GM21786 (cell line): Measurements from ENCODE around the gene ZNF385A.

Experiments used
- ATAC-seq: cut with Tn5 transposase; IDR thresholded peaks from one replicate; pipeline ENCODE4 v1.9.1; 2021; ENCODE audit not compliant: unreplicated experiment

Gene ZNF385A

GRCh38 chr12:54376596-54376995, 7.9 kb downstream of the ZNF385A start:
- ATAC-seq: no peak

GRCh38 chr12:54375259-54375579, 9.3 kb downstream of the ZNF385A start:
- no peak for ATAC-seq

- ATAC-seq: no peak
Measured at GRCh38 chr12:54374562-54375258, 9.8 kb downstream of the ZNF385A start.

- ATAC-seq: no peak
Measured at GRCh38 chr12:54373649-54374561, 10.6 kb downstream of the ZNF385A start.

GRCh38 chr12:54372113-54372806, 12.3 kb downstream of the ZNF385A start:
- ATAC-seq: no peak

- no peak for ATAC-seq
Measured at GRCh38 chr12:54371328-54372112, 13.0 kb downstream of the ZNF385A start.

- ATAC-seq: no peak
Measured at GRCh38 chr12:54370171-54370730, 14.3 kb downstream of the ZNF385A start.

- ATAC-seq: no peak
Measured at GRCh38 chr12:54369597-54370131, 14.9 kb downstream of the ZNF385A start.

- ATAC-seq: peak; percentile 73
Measured at GRCh38 chr12:54368709-54369596, 15.6 kb downstream of the ZNF385A start.

GRCh38 chr12:54368025-54368708, 16.4 kb downstream of the ZNF385A start:
- ATAC-seq: peak; percentile 7

GRCh38 chr12:54364413-54364812, 20.1 kb downstream of the ZNF385A start, which contains the start of gene GPR84:
TSS of gene GPR84 (minus strand) at chr12:54364486. CDS start at chr12:54363851, 635 bp downstream.
- peak; percentile 41 for ATAC-seq

- ATAC-seq: no peak
Measured at GRCh38 chr12:54363618-54364017, 20.9 kb downstream of the ZNF385A start.

GRCh38 chr12:54363047-54363446, 21.5 kb downstream of the ZNF385A start:
- ATAC-seq: no peak

GRCh38 chr12:54360717-54361456, 23.6 kb downstream of the ZNF385A start:
- ATAC-seq: no peak

GRCh38 chr12:54359762-54360351, 24.7 kb downstream of the ZNF385A start:
- no peak for ATAC-seq

- peak; percentile 96 for ATAC-seq
Measured at GRCh38 chr12:54358945-54359761, 25.4 kb downstream of the ZNF385A start.
